Stimulated activated naive B cell treated with anti-CD40 and anti-IgM and Interleukin-4, amounts not matched to agents 10 μg/mL and 1 μg/mL and 100 μg/mL, for 72 hours (primary cell): ENCODE data around the gene SPECC1.
A peak's percentile ranks its signal among the peaks of the same experiment; 100 is the strongest.
"Not testable (repeated sequence)": the region's sequence is repeated elsewhere in the genome, so short reads cannot be mapped to it uniquely, and the experiment has no call there.

Source experiments
- ATAC-seq, 2 donors: fragments of 150-1000 bp; cut with Tn5 transposase; replicated peaks; 2 replicates each; pipeline ENCODE4 v1.10.0; 2021; ENCODE audit warnings: moderate library complexity in 1 of 2
- DNase-seq: peaks from one replicate; pipeline ENCODE4 v3.0.0; 2021
- H3K27ac Mint-ChIP-seq: one replicate; pipeline ENCODE4 v1.8.0; 2022; ENCODE audit warnings: mild to moderate bottlenecking, mixed read lengths
- H3K27me3 Mint-ChIP-seq, 2 donors: one replicate each; pipeline ENCODE4 v1.8.0; 2022; ENCODE audit warnings: mixed read lengths in 2 of 2
- H3K36me3 Mint-ChIP-seq, 2 donors: one replicate each; pipeline ENCODE4 v1.8.0; 2022; ENCODE audit warnings: mixed read lengths in 2 of 2, mild to moderate bottlenecking in 1 of 2
- H3K4me1 Mint-ChIP-seq, 2 donors: one replicate each; pipeline ENCODE4 v1.8.0; 2022; ENCODE audit warnings: mixed read lengths in 2 of 2, mild to moderate bottlenecking in 1 of 2
- H3K4me3 Mint-ChIP-seq, 2 donors: one replicate each; pipeline ENCODE4 v1.8.0; 2022; ENCODE audit warnings: mild to moderate bottlenecking in 2 of 2, mixed read lengths in 2 of 2, moderate library complexity in 1 of 2
- H3K9me3 Mint-ChIP-seq, 2 donors: one replicate each; pipeline ENCODE4 v1.8.0; 2022; ENCODE audit warnings: mixed read lengths in 2 of 2, mild to moderate bottlenecking in 1 of 2

SPECC1 gene

DNA sequence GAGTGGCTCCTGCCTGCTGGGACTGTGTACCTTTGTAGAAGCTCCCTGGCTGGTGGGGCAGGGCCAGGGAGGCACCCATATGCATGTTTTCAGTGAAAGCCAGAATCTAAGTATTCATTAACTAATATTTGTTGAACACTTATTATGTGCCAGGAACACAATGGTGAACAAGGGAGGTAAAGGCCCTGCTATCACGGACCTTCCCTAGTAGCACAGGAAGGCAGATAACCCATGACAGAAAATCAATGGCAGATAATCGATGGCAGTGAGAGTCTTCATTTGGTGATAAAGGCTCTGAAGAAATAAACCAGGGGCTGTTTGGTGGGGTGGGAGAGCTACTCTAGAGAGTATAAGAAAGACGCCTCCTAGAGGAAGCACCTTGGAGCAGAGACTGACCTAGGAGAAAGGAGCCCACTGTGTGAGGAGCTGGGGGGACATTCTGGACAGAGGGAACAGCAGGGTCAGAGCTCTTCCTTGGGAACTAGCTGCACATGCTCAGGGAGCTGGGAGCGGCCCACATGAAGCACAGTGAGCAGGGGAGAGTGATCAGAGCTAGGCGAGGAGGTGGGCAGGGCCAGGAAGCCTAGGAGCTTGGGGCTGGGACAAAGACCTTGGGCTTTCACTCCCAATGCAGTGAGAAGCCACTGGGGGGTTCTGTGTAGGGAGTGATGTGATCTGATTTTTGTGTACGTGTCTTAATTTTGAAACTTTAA, 78.5 kb downstream of the SPECC1 start:
- H3K36me3 Mint-ChIP-seq = no peaks in the 10 kb centered on the region
- H3K4me1 Mint-ChIP-seq = peaks cover 0 to 10% of the 10 kb centered on the region in 2 donors
- ATAC-seq (no peak), DNase-seq (no peak)
- H3K9me3 Mint-ChIP-seq = no peaks in the 10 kb centered on the region
- no peak overlapping the region for H3K27ac Mint-ChIP-seq
- no peak overlapping the region for H3K4me3 Mint-ChIP-seq
- no peaks in the 10 kb centered on the region for H3K27me3 Mint-ChIP-seq

DNA sequence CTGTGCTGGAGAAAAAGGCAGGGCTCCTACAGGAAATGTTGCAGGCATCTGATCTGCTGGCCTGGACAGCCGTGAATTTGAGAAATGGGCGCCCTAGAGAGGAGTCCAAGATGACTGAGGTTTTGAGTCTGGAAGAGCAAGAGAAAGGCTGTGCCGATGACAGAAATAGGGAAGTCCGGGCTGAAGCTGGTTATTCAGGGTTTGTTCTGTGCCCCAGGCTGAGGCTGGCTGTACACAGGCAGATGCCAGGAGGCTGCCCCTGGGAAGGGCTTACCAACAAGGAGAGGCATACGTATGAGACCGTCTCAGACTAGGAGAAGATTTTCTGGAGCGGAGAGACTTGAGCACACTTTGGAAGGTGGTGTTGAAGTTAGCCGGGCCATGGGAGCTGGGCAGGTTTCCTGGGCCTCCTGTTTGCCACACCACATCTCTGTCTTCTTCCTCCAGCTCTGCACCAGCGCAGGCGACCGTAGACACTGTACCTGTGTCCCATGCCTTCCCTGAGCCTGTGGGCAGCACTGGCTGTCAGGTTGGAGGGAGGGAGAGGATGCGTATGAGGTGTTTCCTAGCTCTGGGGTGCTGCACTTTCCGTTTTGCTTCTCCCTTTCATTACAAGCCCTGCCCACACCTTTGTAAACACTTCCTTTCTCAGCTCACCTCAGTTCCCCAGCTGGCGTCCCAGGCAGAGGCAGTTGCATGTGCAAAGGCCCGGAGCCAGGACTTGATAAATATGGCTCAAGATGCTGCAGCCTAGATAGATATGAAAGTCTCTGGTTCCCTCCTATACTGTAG, 80.8 kb downstream of the SPECC1 start:
- Mint-ChIP-seq H3K4me1 (peaks cover 0 to 10% of the 10 kb centered on the region in 2 donors), H3K36me3 (no peaks in the 10 kb centered on the region), H3K27ac (peak overlapping the region; percentile 63), H3K4me3 (no peak overlapping the region), H3K27me3 (peaks cover 0 to 4% of the 10 kb centered on the region in 2 donors), H3K9me3 (no peaks in the 10 kb centered on the region)
- DNase-seq (no peak), ATAC-seq (no peak)

DNA sequence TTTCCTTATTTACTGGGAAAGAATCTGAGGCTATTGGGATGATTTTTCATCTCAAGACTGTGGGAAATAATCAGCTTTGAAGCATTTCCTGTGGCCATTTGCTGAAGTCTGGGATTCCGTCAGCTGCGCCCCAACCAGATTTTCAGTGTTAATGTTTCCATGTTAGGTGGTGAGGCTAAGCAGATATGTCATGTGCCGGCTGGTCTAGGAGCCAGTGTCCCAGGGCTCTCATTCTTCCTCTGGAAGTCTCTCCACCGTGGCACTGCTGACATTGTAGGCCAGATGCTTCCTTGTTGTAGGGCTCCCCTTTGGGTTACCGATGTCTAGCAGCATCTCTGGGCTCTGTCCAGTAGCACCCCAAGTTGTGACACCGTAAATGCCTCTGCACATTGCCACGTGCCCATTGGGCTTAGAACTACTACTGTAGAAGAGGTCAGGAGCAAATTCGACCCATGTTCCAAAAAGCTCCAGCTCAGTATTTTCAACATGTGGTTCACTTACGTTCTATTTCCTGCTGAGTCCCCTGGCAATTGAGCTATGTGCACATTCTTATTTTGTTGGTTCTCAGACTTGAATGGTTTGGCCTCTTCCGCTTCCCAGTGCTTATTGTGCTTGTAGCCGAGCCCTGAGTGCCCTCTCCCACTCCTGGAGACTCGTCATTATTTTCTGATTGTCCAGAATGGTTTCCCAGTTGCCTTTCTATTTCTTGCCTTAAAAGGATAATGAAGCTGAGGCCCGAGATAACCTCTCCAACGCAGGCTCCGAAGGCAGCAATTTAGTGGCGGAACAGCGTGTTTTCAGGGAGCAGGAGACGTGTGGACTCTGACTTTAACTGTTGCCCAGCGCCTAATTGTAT, 82.2 kb downstream of the SPECC1 start:
- H3K9me3 Mint-ChIP-seq = no peaks in the 10 kb centered on the region
- H3K4me3 Mint-ChIP-seq = no peak overlapping the region
- no peak overlapping the region for H3K27ac Mint-ChIP-seq
- peaks cover 0 to 10% of the 10 kb centered on the region in 2 donors for H3K4me1 Mint-ChIP-seq
- no peak for DNase-seq
- no peak for ATAC-seq
- H3K36me3 Mint-ChIP-seq = no peaks in the 10 kb centered on the region
- peaks cover 0 to 4% of the 10 kb centered on the region in 2 donors for H3K27me3 Mint-ChIP-seq

DNA sequence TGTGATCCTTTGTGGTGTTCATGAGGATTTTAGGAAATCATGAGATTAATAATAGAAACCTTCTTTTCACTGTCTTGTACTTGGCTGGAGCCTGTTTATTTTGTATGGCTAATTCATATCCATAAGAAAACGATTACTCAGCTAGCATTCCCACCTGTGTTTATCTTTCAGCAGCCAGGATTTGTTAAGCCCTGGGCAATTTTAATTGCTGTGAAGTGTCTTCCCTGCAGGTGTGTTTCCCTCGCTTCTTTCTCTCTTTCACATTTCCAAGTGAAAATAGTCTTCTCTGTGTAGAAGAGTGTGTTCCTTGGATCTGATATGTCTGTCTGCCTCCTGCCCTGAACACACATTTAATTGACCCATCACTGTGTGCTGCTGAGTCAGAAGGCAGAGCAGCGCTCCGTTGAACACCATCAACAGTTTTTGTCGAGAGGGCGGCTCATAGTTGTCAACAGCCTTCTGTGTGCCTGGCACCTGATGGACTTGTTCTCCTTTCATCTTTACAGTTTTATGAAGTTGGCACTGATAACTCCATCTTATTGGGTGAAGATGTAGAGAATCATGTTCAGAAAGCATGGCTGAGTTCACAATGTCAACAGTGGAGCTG, 83.2 kb downstream of the SPECC1 start:
- ATAC-seq (no peak), DNase-seq (no peak)
- H3K36me3 Mint-ChIP-seq = no peaks in the 10 kb centered on the region
- H3K27me3 Mint-ChIP-seq = peaks cover 0 to 4% of the 10 kb centered on the region in 2 donors
- H3K27ac Mint-ChIP-seq = no peak overlapping the region
- no peak overlapping the region for H3K4me3 Mint-ChIP-seq
- H3K9me3 Mint-ChIP-seq = no peaks in the 10 kb centered on the region
- H3K4me1 Mint-ChIP-seq = peaks cover 0 to 10% of the 10 kb centered on the region in 2 donors

DNA sequence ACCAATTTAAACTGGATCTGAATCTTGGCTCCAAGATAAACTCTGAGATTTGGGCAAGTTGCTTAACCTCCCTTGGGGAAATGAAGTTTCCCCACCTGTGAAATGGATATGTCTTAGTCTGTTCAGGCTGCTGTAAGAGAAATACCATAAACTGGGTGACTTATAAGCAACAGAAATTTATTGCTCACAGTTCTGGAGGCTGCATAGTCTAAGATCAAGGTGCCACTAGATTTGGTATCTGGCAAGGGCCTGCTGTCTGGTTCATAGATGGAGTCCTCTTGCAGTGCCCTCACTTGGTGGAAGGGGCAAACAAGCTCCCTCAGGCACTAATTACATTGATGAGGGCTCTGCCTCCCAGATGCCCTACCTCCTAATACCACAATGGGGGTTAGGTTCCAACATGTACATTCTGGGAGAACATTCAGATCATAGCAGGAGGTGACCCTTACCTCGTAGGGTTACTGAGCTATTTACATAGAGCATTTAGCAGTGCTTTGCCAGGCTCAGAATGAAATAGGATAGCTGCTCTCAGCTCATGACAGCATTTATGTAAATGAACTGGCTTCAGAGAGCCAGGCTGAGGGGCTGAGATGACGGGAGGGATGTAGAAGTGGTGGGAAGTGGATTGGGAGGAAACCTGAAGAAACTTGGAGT, 83.9 kb downstream of the SPECC1 start:
- Mint-ChIP-seq H3K4me1 (peaks cover 0 to 10% of the 10 kb centered on the region in 2 donors), H3K27ac (no peak overlapping the region), H3K4me3 (no peak overlapping the region), H3K9me3 (no peaks in the 10 kb centered on the region), H3K27me3 (peaks cover 0 to 4% of the 10 kb centered on the region in 2 donors), H3K36me3 (no peaks in the 10 kb centered on the region)
- ATAC-seq = no peak
- no peak for DNase-seq

DNA sequence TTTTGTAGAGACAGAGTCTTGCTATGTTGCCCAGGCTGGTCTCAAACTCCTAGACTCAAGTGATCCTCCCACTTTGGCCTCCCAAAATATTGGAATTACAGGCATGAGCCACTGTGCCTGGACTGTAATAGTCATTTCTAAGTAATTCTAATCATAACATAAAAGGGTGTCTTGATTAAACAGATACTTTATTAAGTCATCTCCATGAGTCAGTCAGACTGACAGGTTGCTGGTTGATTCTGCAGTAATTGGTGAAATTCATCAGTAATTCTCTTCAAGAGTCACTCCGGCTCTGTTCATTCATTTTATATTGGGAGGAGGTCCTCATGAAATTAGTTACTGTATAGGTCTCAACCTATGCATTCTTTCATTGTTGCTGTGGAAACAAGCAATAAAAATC, 85.6 kb downstream of the SPECC1 start:
- no peak for DNase-seq
- no peak for ATAC-seq
- Mint-ChIP-seq H3K27me3 (peaks cover 0 to 4% of the 10 kb centered on the region in 2 donors), H3K36me3 (no peaks in the 10 kb centered on the region), H3K9me3 (no peaks in the 10 kb centered on the region), H3K27ac (no peak overlapping the region), H3K4me3 (no peak overlapping the region), H3K4me1 (peaks cover 0 to 13% of the 10 kb centered on the region in 2 donors)

DNA sequence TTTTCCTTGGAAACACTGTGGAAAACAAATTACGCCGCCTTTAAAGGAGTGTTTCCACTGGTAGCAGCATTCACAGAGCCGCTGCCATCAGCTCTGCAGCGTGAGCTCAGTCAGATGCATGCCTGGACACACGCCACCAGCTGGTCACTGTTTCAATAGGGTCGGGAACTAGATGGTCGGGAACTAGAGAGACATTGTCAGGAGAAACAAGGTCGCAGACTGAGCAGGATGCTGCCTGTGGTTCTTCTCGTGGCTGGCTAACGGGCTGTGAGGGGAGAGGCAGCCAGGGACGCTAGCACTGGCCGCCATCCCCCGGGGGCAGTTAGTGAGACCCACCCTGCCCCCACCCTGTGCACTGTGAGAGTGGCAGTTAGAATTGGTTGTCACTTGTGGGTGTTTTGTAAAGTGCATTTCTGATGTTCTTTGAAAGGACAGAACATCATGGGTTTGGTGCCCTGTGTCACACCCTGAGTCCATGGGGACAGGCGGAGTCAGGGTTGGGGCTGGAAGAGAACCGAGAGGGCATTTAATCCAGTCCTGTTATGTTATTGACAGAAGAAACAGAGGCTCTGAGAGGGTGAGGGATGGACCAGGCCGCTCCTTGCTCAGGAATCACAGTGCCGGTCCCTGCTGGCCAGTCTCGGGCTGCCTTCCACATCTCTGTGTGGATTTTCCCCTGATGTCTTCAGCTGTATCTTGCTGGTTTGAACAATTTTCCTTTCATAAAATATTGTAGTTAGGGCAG, 86.3 kb downstream of the SPECC1 start:
- DNase-seq (no peak), ATAC-seq (no peak)
- peaks cover 0 to 4% of the 10 kb centered on the region in 2 donors for H3K27me3 Mint-ChIP-seq
- no peak overlapping the region for H3K4me3 Mint-ChIP-seq
- H3K27ac Mint-ChIP-seq = no peak overlapping the region
- no peaks in the 10 kb centered on the region for H3K36me3 Mint-ChIP-seq
- H3K4me1 Mint-ChIP-seq = peaks cover 0 to 5% of the 10 kb centered on the region in 2 donors
- H3K9me3 Mint-ChIP-seq = no peaks in the 10 kb centered on the region

DNA sequence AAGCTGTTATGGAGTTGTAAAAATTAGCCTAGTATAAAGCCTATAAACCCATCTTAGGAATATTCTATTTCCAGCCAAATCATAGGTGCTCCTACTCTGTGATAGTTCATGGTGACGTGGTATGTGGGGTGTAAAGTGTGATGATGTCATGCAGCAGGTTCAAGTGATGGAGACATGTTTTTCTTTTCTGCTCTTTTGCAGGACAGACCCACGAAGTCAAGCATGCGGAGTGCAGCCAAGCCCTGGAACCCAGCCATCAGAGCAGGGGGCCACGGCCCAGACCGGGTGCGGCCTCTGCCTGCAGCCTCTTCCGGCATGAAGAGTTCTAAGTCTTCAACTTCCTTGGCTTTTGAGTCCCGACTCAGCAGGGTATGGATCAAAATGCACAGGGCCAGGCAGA, 87.3 kb downstream of the SPECC1 start:
- Mint-ChIP-seq H3K27me3 (peaks cover 0 to 4% of the 10 kb centered on the region in 2 donors), H3K36me3 (no peaks in the 10 kb centered on the region), H3K9me3 (no peaks in the 10 kb centered on the region), H3K4me3 (no peak overlapping the region), H3K27ac (no peak overlapping the region), H3K4me1 (peaks cover 0 to 5% of the 10 kb centered on the region in 2 donors)
- DNase-seq (no peak), ATAC-seq (no peak)

DNA sequence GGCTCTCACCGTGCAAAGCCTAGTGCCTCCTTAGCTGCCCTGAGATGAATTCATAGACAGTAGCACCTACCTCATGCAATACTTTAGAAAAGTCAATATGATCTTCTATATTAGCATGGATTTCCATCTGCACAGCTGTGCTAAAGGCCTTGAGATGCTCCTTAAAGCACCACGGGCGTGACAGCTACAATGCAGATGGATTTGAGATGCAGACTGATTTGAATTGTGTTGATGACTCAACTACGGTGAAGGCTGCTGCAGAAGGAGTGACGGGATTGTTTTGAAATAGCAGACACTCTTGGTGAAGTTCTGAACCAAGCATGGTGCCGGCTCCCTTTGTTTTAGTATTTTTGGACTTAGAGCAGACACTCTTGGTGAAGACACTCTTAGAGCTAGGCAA, 88.2 kb downstream of the SPECC1 start:
- H3K36me3 Mint-ChIP-seq = no peaks in the 10 kb centered on the region
- DNase-seq (no peak), ATAC-seq (no peak)
- no peak overlapping the region for H3K4me3 Mint-ChIP-seq
- peaks cover 0 to 5% of the 10 kb centered on the region in 2 donors for H3K4me1 Mint-ChIP-seq
- no peaks in the 10 kb centered on the region for H3K9me3 Mint-ChIP-seq
- H3K27ac Mint-ChIP-seq = no peak overlapping the region
- peaks cover 0 to 4% of the 10 kb centered on the region in 2 donors for H3K27me3 Mint-ChIP-seq

DNA sequence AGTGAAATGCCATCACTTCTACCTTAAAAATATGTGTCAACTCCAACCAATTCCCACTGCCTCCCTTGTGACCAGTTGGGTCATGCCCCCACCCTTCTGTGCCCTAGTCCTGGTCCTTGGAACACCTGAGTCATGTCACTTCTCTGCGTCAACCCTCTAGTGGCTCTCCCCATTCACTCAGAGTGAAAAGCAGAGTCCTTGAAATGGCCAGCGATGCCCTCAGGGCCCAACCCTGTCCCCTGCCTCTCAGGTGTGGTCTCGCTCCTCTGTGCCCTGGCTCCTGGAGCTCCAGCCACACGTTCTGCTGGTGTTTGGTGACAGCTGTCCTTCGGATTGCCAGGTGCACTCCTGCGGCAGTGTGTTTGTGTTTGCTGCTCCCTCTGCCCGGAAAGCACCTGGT, 89.2 kb downstream of the SPECC1 start:
- Mint-ChIP-seq H3K36me3 (no peaks in the 10 kb centered on the region), H3K4me1 (peaks cover 0 to 5% of the 10 kb centered on the region in 2 donors), H3K27ac (no peak overlapping the region), H3K4me3 (no peak overlapping the region), H3K9me3 (no peaks in the 10 kb centered on the region), H3K27me3 (peaks cover 0 to 4% of the 10 kb centered on the region in 2 donors)
- ATAC-seq (no peak), DNase-seq (no peak)

DNA sequence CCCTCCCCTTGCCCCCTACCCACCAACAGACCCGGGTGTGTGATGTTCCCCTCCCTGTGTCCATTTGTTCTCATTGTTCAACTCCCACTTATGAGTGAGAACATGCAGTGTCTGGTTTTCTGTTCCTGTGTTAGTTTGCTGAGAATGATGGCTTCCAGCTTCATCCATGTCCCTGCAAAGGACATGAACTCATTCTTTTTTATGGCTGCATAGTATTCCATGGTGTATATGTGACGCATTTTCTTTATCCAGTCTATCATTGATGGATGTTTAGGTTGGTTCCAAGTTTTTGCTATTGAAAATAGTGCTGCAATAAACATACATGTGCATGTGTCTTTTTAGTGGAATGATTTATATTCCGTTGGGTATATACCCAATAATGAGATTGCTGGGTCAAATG, 91.6 kb downstream of the SPECC1 start:
- not testable (repeated sequence) for DNase-seq, H3K36me3 Mint-ChIP-seq, H3K27ac Mint-ChIP-seq, H3K27me3 Mint-ChIP-seq, ATAC-seq, H3K9me3 Mint-ChIP-seq, H3K4me3 Mint-ChIP-seq
- peaks cover 3 to 13% of the 10 kb centered on the region in 2 donors for H3K4me1 Mint-ChIP-seq

DNA sequence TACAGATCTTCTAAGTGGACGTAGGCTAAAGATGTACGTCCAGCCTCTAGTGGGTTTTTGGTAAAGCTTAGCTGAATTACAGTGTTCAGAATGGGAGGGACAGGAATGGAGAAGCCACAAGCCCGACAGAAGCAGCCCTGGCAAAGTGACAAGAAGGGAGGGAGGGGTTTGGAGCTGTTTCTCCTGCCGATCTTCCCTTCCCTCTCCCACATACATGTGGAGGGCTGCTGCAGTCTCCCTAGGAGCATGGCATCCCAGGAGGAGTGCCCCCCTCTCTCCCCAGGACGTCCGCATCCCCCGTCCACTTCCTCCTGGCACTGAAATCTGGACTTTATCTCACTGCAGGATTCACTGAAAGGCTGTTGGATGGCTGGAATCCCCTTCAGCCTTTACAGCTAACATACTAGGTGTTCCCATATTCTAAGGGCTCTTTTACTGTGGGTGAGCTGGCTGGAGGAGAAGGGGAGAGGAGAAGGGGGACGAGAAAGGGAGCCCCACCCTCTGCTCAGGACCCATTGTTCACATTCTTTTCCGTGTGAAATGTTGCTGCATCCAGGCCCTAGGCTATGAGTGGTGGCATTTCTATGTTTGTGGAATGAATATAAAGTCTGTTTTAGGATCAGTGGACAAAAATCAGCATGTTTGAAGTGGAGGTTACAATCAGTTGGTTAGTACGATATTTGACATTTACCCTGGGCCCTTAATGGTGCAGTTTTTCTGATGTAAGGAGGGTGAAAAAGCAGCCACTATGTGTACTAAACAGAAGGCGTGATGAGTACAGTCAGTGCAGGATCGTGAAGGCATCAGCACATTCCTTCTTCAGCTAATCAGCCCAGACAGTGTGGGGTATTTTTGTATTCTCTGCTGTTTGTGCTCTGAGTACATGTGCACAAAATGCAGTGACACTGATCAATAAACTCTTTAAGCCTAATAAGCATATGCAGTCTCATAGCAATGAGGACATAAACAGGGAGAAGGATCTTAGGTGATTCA, 94.6 kb downstream of the SPECC1 start:
- no peaks in the 10 kb centered on the region for H3K27me3 Mint-ChIP-seq
- peaks cover 9 to 17% of the 10 kb centered on the region in 2 donors for H3K4me1 Mint-ChIP-seq
- no peak overlapping the region for H3K27ac Mint-ChIP-seq
- DNase-seq (no peak), ATAC-seq (no peak)
- no peak overlapping the region for H3K4me3 Mint-ChIP-seq
- no peaks in the 10 kb centered on the region for H3K9me3 Mint-ChIP-seq
- H3K36me3 Mint-ChIP-seq = no peaks in the 10 kb centered on the region
